Pancreas (tissue), 10 donors: ENCODE results near the gene TRPC4AP. TPM values are rescaled to one million over a fixed set of nuclear protein-coding genes. Genes with fewer than 3 reads are reported as not detected.
"Not testable (repeated sequence)": the region's sequence is repeated elsewhere in the genome, so short reads cannot be mapped to it uniquely, and the experiment has no call there.

ENCODE experiments used
- ATAC-seq, 4 donors: fragments of 200-7000 bp; cut with Tn5 transposase; one replicate each; pipeline versions ENCODE4 v1.8.0 to v1.9.1; 2020; ENCODE audit warnings: mild to moderate bottlenecking in 4 of 4, moderate library complexity in 4 of 4
- DNase-seq, 6 donors: peaks; one replicate each; pipeline ENCODE4 v3.0.0-alpha.2; 2020
- FAIRE-seq: peaks from 2 replicates; lab custom pipeline; 2012; peaks lifted over from hg19 to GRCh38; lab: Jason Lieb, UNC
- H3K27ac ChIP-seq, 4 donors: fragments of 200-600 bp; sonication (generic); 1 replicate in 3 of 4; 2 replicates in 1 of 4; pipeline versions ENCODE4 v1.5.0 to v1.8.0; 2020
- H3K27me3 ChIP-seq, 4 donors: fragments of 200-600 bp; one replicate each; pipeline ENCODE4 v1.8.0; 2021
- H3K36me3 ChIP-seq, 3 donors: fragments of 200-600 bp; sonication (generic) in 1 of 3; one replicate each; pipeline versions ENCODE4 v1.5.0 to v1.8.0; 2020 to 2021
- H3K4me1 ChIP-seq, 3 donors: fragments of 200-600 bp; one replicate each; pipeline ENCODE4 v1.8.0; 2021
- H3K4me3 ChIP-seq, 4 donors: fragments of 200-600 bp; sonication (generic) in 2 of 4; one replicate each; pipeline versions ENCODE4 v1.5.0 to v1.8.0; 2020 to 2021
- H3K9me3 ChIP-seq, 4 donors: fragments of 200-600 bp; one replicate each; pipeline ENCODE4 v1.8.0; 2021
- WGBS, 2 donors: extraction: QIAGEN DNeasy Blood & Tissue Kit; methylation state at CpG; one replicate each; pipeline ENCODE4 v1.1.7; 2013; 5-methylcytosine and 5-hydroxymethylcytosine counted together
- intact Hi-C, 3 donors: fragments of 100-400 bp; cut with DNase I; formaldehyde crosslinking; loops; one replicate each; pipeline versions ENCODE4 v1.11.1 to v1.14.2; 2022
- polyA plus RNA-seq, 2 donors: library from polyadenylated mRNA; stranded (reverse); fragments of 200-250 nt; gene quantifications; one replicate each; pipeline ENCODE4 v1.2.3, GENCODE V29; 2013
- total RNA-seq, 6 donors: library from RNA; stranded (reverse); fragmentation: NEBNext Ultra II Directional in 4 of 6; extraction: Animal tissue kit (Norgen Biotek cat#: 25700) in 4 of 6; gene quantifications; one replicate each; pipeline versions ENCODE4 v1.2.1 to v1.2.4, GENCODE V29; 2021 to 2023
- TF ChIP-seq, protein P1 (sequence below), 4 donors: fragments of 200-600 bp; sonication (generic) in 3 of 4; IDR thresholded peaks; one replicate each; pipeline versions ENCODE4 v1.5.0 to v1.8.0; 2021; ENCODE audit warnings: antibody characterized with exemption in 4 of 4
- donor health status: healthy with polysubstance abuse.
- donor health status: DM: no; HTN: no; CAD: no; lungs with moderate emphysema.
- donor health status: DM: no; HTN: no; CAD: no.
- donor health status: control.
- donor health status: control.
- donor health status: Bipolar disorder and iron deficiency.
- donor health status: DM: yes; HTN: yes; CAD: no.
- donor health status: DM: no; HTN: no; CAD: no.
- donor health status: DM: no; HTN: no; CAD: no.
- donor health status: DM: yes; HTN: yes; CAD: no.

Gene TRPC4AP
- total and polyA plus RNA-seq, 8 donors, result 30.7 to 43.1 (median 34.0) TPM

DNA sequence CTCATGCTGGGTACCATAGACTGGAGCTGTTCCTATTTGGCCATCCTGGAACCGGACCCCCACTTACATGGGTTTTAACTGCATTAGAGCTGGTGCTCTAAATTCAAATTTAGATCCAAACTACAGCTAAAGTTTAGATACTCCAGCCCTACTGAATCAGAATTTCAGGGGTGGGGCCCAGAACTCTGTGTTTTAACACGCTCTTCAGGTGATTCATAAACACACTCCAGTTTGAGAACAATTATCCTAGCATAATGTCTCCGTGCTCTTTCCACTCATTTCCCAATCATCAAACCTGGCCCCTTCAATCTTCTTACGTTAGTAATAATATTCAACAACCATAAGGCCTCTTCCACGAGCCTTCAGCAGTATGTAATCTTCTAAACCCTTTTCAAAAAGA is 15.3 kb downstream of the TRPC4AP start:
- ATAC-seq, result no peak
- intact Hi-C loops, result no loop called here

DNA sequence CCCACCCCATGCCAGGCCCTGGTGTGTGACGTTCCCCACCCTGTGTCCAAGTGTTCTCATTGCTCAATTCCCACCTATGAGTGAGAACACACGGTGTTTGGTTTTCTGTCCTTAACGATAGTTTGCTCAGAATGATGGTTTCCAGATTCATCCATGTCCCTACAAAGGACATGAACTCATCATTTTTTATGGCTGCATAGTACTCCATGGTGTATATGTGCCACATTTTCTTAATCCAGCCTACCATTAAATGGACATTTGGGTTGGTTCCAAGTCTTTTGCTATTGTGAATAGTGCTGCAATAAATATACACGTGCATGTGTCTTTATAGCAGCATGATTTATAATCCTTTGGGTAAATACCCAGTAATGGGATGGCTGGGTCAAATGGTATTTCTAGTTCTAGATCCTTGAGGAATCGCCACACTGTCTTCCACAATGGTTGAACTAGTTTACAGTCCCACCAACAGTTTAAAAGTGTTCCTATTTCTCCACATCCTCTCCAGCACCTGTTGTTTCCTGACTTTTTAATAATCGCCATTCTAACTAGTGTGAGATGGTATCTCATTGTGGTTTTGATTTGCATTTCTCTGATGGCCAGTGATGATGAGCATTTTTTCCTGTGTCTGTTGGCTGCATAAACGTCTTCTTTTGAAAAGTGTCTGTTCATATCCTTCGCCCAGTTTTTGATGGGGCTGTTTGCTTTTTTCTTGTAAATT is 21.0 kb downstream of the TRPC4AP start:
- intact Hi-C loops, DNase-seq, FAIRE-seq, ATAC-seq, H3K27me3 ChIP-seq, H3K4me3 ChIP-seq, H3K4me1 ChIP-seq, H3K27ac ChIP-seq, H3K9me3 ChIP-seq, H3K36me3 ChIP-seq: not testable (repeated sequence)
- WGBS, 2 donors, result 94 to 96% methylated on average over 7 to 8 of the region's 8 CpGs

More for the DNA sequence above, 15.3 kb downstream of the TRPC4AP start:
- Histone ChIP-seq H3K36me3 (peaks cover 3 to 12% (median 10%) of the 10 kb centered on the region in 3 donors), H3K4me1 (peaks cover 0 to 9% (median 0%) of the 10 kb centered on the region in 3 donors), H3K9me3 (no peaks in the 10 kb centered on the region), H3K27me3 (no peaks in the 10 kb centered on the region), H3K27ac (no peak overlapping the region), H3K4me3 (no peak overlapping the region)
- WGBS, 2 donors, result 98 to 99% methylated on average over 5 of the region's 5 CpGs
- FAIRE-seq (no peak), DNase-seq (no peak)
- TF ChIP-seq, protein P1, sequence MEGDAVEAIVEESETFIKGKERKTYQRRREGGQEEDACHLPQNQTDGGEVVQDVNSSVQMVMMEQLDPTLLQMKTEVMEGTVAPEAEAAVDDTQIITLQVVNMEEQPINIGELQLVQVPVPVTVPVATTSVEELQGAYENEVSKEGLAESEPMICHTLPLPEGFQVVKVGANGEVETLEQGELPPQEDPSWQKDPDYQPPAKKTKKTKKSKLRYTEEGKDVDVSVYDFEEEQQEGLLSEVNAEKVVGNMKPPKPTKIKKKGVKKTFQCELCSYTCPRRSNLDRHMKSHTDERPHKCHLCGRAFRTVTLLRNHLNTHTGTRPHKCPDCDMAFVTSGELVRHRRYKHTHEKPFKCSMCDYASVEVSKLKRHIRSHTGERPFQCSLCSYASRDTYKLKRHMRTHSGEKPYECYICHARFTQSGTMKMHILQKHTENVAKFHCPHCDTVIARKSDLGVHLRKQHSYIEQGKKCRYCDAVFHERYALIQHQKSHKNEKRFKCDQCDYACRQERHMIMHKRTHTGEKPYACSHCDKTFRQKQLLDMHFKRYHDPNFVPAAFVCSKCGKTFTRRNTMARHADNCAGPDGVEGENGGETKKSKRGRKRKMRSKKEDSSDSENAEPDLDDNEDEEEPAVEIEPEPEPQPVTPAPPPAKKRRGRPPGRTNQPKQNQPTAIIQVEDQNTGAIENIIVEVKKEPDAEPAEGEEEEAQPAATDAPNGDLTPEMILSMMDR (IDR thresholded peaks at IDR 0.05), result no peak

DNA sequence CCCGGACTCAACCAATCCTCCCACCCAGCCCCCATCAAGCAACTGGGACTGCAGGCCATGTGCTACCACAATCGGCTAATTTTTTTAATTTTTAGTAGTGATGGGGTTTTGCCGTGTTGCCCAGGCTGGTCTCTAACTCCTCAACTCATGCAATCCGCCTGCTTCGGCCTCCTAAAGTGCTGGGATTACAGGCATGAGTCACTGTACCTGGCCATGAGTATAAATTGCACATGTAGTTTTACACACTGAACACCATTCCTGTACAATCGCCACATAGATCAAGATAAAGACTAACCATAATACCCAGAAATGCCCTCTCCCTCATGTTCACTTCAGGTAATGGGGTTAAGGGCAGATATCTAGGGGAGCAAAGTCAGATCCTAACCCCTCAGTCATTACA is 26.4 kb downstream of the TRPC4AP start:
- no peak overlapping the region for H3K27ac ChIP-seq
- DNase-seq (no peak), ATAC-seq (no peak), FAIRE-seq (no peak)
- no peaks in the 10 kb centered on the region for H3K9me3 ChIP-seq
- no peak overlapping the region for H3K4me3 ChIP-seq
- TF ChIP-seq, protein P1 (IDR thresholded peaks at IDR 0.05), result no peak
- no peaks in the 10 kb centered on the region for H3K4me1 ChIP-seq
- 87 to 88% methylated on average over 6 of the region's 6 CpGs for WGBS, 2 donors
- intact Hi-C loops, result no loop called here
- no peaks in the 10 kb centered on the region for H3K27me3 ChIP-seq
- no peaks in the 10 kb centered on the region for H3K36me3 ChIP-seq

DNA sequence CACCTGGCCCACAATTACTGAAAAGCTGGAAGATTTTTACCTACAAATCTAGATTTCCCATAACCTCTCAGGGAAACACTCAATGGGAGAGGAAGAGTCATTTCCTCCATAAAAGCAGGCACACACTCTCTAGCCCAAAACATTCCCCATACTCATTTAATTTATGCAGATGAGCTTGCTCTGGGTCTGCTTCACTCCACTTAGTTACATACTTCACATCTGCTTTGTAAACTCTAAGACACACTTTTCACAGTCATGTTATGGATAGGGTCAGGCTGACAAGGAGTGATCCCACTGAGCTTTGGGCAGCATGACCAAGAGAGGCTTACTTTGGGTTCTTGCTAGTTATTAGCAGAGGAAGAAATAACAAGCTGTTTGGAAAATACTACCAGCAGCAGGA is 27.4 kb downstream of the TRPC4AP start:
- intact Hi-C loops, result no loop called here
- H3K4me3 ChIP-seq, result no peak overlapping the region
- no peak for ATAC-seq
- no peak overlapping the region for H3K27ac ChIP-seq
- TF ChIP-seq, protein P1 (IDR thresholded peaks at IDR 0.05), result no peak
- H3K9me3 ChIP-seq, result no peaks in the 10 kb centered on the region
- FAIRE-seq, result no peak
- no peaks in the 10 kb centered on the region for H3K27me3 ChIP-seq
- no peaks in the 10 kb centered on the region for H3K36me3 ChIP-seq
- no peak for DNase-seq
- no peaks in the 10 kb centered on the region for H3K4me1 ChIP-seq

GRCh38 chr20:35063168-35063567 is 29.4 kb downstream of the TRPC4AP start:
- WGBS, 2 donors, result 78 to 83% methylated on average over 3 of the region's 3 CpGs

More at GRCh38 chr20:35063168-35063567, 29.4 kb downstream of the TRPC4AP start:
- Histone ChIP-seq H3K4me3 (no peak overlapping the region), H3K4me1 (no peaks in the 10 kb centered on the region), H3K27me3 (no peaks in the 10 kb centered on the region), H3K9me3 (no peaks in the 10 kb centered on the region), H3K27ac (no peak overlapping the region), H3K36me3 (no peaks in the 10 kb centered on the region)
- TF ChIP-seq, protein P1 (IDR thresholded peaks at IDR 0.05), result no peak
- DNase-seq (no peak), ATAC-seq (no peak), FAIRE-seq (no peak)
- intact Hi-C loops, result no loop called here
